Measurements from ENCODE around the gene RGS3. TPM values are rescaled to one million over a fixed set of nuclear protein-coding genes. Genes with fewer than 3 reads are reported as not detected.
A peak's percentile ranks its signal among the peaks of the same experiment; 100 is the strongest.

Gene RGS3
- total and polyA plus RNA-seq, 2 of the 13 experiments (the other 11 are each of a cell fraction or from before 2014, with no cell fraction given) = 17.1 to 28.8 TPM

GRCh38 chr9:113504725-113505590 lies 41.4 kb downstream of the RGS3 start (continued):
- TF ChIP-seq ZBTB26 (CRISPR knock-in tag; IDR thresholded peaks at IDR 0.05; ENCODE audit: borderline replicate concordance) (peak; percentile 63), ARNT (IDR thresholded peaks at IDR 0.05) (no peak), ZFP1 (CRISPR knock-in tag; IDR thresholded peaks at IDR 0.05) (peak; percentile 90), E2F5 (CRISPR knock-in tag; conservative IDR thresholded peaks at IDR 0.05) (no peak), LBX2 (CRISPR knock-in tag; IDR thresholded peaks at IDR 0.05; ENCODE audit: borderline replicate concordance) (0 out of 2 replicates have a peak, but pooled peaks have one; percentile 63), ZNF747 (CRISPR knock-in tag; IDR thresholded peaks at IDR 0.05; ENCODE audit: borderline replicate concordance) (peak; percentile 93; the same call in 1 of the 2 replicates), NPAS2 (CRISPR knock-in tag; IDR thresholded peaks at IDR 0.05; ENCODE audit: borderline replicate concordance) (no peak), THAP7 (CRISPR knock-in tag; IDR thresholded peaks at IDR 0.05) (0 out of 2 replicates have a peak, but pooled peaks have one; percentile 36), ZNF451 (CRISPR knock-in tag; IDR thresholded peaks at IDR 0.05) (peak; percentile 72; the same call in 1 of the 2 replicates), GMEB1 (CRISPR knock-in tag; IDR thresholded peaks at IDR 0.05; ENCODE audit: borderline replicate concordance) (peak; percentile 51; the same call in 1 of the 2 replicates), PAF1 (CRISPR knock-in tag; IDR thresholded peaks at IDR 0.05) (no peak), ZNF34 (CRISPR knock-in tag; IDR thresholded peaks at IDR 0.05; ENCODE audit: borderline replicate concordance) (peak; percentile 75; the same call in 1 of the 2 replicates), JUND (CRISPR knock-in tag; IDR thresholded peaks at IDR 0.05) (peak; percentile 99), KDM4B (CRISPR knock-in tag; IDR thresholded peaks at IDR 0.05) (peak; percentile 77), MTF1 (CRISPR knock-in tag; IDR thresholded peaks at IDR 0.05) (no peak), RCOR2 (CRISPR knock-in tag; IDR thresholded peaks at IDR 0.05) (peak; percentile 94), SIN3B (IDR thresholded peaks at IDR 0.05; ENCODE audit: low read length) (no peak), ZZZ3 (CRISPR knock-in tag; IDR thresholded peaks at IDR 0.05; ENCODE audit: borderline replicate concordance) (peak; percentile 93), ZNF556 (CRISPR knock-in tag; IDR thresholded peaks at IDR 0.05; ENCODE audit: borderline replicate concordance) (peak; percentile 97; the same call in 1 of the 2 replicates), ZNF770 (CRISPR knock-in tag; IDR thresholded peaks at IDR 0.05) (peak; percentile 52; the same call in 1 of the 2 replicates)
